SH-SY5Y (cell line): ENCODE results near the gene WDFY3.

ENCODE experiments used
- GATA2 ChIP-seq: IDR thresholded peaks from 2 replicates; pipeline ENCODE4 v1.6.1; 2011; ENCODE audit warnings: mild to moderate bottlenecking, low read depth, low read length
- GATA3 ChIP-seq: IDR thresholded peaks from 2 replicates; pipeline ENCODE4 v1.6.1; 2011; ENCODE audit warnings: low read depth, mild to moderate bottlenecking, low read length, moderate library complexity

DNA sequence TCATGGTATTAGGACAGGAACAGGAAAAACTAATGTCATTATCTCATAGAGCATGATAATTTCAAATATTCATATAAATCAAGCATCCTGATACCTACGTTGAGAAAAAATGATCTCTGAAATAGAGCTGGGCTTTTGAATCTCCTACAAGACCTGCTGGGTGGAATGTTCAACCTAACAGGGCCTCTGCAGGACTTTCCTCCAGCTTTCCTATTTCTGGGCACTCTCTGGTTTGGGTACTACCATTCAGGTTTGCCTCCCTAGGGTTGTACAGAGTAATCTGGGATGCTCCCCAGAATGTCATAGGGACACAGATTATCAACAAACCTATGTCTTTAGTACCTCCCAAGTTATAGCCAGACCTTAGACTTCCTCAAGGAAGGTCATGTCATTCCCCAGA, 274.7 kb downstream of the WDFY3 start:
- no peak for TF ChIP-seq GATA2
- no peak for TF ChIP-seq GATA3
